ENCODE data around the gene BRCC3. TPM values are rescaled to one million over a fixed set of nuclear protein-coding genes. Genes with fewer than 3 reads are reported as not detected.
"Not testable (repeated sequence)": the region's sequence is repeated elsewhere in the genome, so short reads cannot be mapped to it uniquely, and the experiment has no call there.

The BRCC3 gene
- total RNA-seq, 1 donor from 2014 or later, result 19.0 TPM

GRCh38 chrX:155132110-155132509 is 60.8 kb downstream of the BRCC3 start:
- no peaks in the 10 kb centered on the region for H3K27me3 Mint-ChIP-seq (ENCODE audit: low read depth)
- H3K9me3 Mint-ChIP-seq, result peaks cover 55% of the 10 kb centered on the region
- H3K4me3 Mint-ChIP-seq, result no peak overlapping the region
- no peaks in the 10 kb centered on the region for H3K4me1 Mint-ChIP-seq
- no peaks in the 10 kb centered on the region for H3K36me3 Mint-ChIP-seq
- TF ChIP-seq CTCF (IDR thresholded peaks at IDR 0.05; ENCODE audit: unreplicated experiment), result no peak
- H3K27ac Mint-ChIP-seq, result no peak overlapping the region
- no peak for DNase-seq (ENCODE audit: low spot score in 2 of 2, unreplicated experiment in 2 of 2)

DNA sequence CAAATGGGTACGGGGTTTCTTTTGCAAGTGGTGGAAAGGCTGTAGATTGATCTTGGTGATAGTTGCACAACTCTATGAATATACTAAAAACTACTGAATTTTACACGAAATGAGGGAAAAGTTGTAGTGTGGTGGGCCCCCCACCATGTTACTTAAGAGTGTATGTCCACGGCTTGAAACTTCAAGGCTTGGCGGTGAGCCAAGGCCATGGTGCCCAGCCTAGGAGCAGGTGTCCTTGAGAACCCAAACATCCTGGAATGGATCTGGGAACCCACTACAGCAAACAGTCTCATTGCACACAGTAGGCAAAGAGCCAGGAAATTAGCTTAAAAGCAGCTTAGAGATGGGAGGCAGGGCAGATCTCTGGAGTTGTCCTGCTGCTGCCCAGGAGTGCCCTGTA is 62.9 kb downstream of the BRCC3 start:
- H3K27ac Mint-ChIP-seq, result no peak overlapping the region
- H3K4me1 Mint-ChIP-seq, result no peaks in the 10 kb centered on the region
- H3K36me3 Mint-ChIP-seq, result no peaks in the 10 kb centered on the region
- H3K27me3 Mint-ChIP-seq (ENCODE audit: low read depth), result no peaks in the 10 kb centered on the region
- H3K4me3 Mint-ChIP-seq, result no peak overlapping the region
- no peak for DNase-seq (ENCODE audit: low spot score in 2 of 2, unreplicated experiment in 2 of 2)
- no peak for TF ChIP-seq CTCF (IDR thresholded peaks at IDR 0.05; ENCODE audit: unreplicated experiment)
- H3K9me3 Mint-ChIP-seq, result peaks cover 57% of the 10 kb centered on the region

- Mint-ChIP-seq H3K27me3 (ENCODE audit: low read depth) (no peaks in the 10 kb centered on the region), H3K27ac (no peak overlapping the region), H3K9me3 (peaks cover 28% of the 10 kb centered on the region), H3K4me3 (no peak overlapping the region), H3K36me3 (no peaks in the 10 kb centered on the region), H3K4me1 (peaks cover 17% of the 10 kb centered on the region)
- no peak for TF ChIP-seq CTCF (IDR thresholded peaks at IDR 0.05; ENCODE audit: unreplicated experiment)
- DNase-seq (ENCODE audit: low spot score in 2 of 2, unreplicated experiment in 2 of 2), result no peak
These were observed 72.7 kb downstream of the BRCC3 start for GRCh38 chrX:155143959-155144548.

DNA sequence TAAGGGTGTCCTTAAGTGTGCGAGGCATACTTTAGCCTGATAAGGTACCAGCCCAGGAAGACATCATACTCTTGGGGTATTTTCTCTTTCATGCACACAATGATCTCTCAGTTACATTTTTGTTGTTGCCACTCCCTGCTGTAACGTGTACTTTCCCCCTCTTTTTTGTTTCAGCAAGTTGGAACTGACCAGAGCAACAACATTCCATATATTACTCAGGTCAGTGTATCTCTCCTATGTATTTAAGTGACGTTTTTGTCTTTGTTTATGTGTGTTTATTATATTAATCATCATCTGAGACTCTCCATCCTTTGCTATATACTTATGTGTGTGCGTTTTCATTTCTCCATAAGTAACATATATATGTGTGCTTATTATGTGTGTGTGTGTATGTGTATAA is 73.6 kb downstream of the BRCC3 start:
- DNase-seq (ENCODE audit: low spot score in 2 of 2, unreplicated experiment in 2 of 2), result no peak
- no peak for TF ChIP-seq CTCF (IDR thresholded peaks at IDR 0.05; ENCODE audit: unreplicated experiment)
- no peaks in the 10 kb centered on the region for H3K27me3 Mint-ChIP-seq (ENCODE audit: low read depth)
- H3K4me1 Mint-ChIP-seq, result peaks cover 17% of the 10 kb centered on the region
- H3K4me3 Mint-ChIP-seq, result no peak overlapping the region
- no peaks in the 10 kb centered on the region for H3K36me3 Mint-ChIP-seq
- peaks cover 34% of the 10 kb centered on the region for H3K9me3 Mint-ChIP-seq
- H3K27ac Mint-ChIP-seq, result no peak overlapping the region

DNA sequence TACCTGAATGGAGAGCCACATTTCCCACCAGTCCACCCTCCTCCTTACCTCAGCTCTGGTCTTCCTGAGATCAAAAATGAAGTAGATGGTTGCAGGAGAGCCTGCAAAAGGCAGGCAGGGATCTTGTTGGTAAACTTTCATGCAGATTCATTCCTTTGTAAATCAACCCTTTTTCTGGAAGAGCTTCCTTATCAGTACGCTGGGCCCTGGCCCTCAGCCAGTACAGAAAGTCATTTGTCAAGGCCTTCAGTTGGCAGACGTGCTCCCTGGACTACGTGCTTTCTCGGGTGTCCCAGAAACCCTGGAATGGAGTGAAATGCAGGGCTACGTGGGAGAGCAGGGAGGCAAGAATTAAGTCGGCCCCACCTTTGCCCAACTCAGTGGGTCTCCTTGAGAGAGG is 76.3 kb downstream of the BRCC3 start:
- H3K27ac Mint-ChIP-seq; DNase-seq (ENCODE audit: low spot score in 2 of 2, unreplicated experiment in 2 of 2); H3K27me3 Mint-ChIP-seq (ENCODE audit: low read depth); H3K36me3 Mint-ChIP-seq: not testable (repeated sequence)
- Mint-ChIP-seq H3K4me3 (peak overlapping the region; percentile 2), H3K9me3 (peaks cover 51% of the 10 kb centered on the region), H3K4me1 (peaks cover 17% of the 10 kb centered on the region)

GRCh38 chrX:155148166-155148565 is 76.9 kb downstream of the BRCC3 start:
- H3K4me1 Mint-ChIP-seq, result peaks cover 17% of the 10 kb centered on the region
- H3K9me3 Mint-ChIP-seq, result peaks cover 56% of the 10 kb centered on the region
- H3K36me3 Mint-ChIP-seq; H3K27ac Mint-ChIP-seq; DNase-seq (ENCODE audit: low spot score in 2 of 2, unreplicated experiment in 2 of 2); H3K4me3 Mint-ChIP-seq; H3K27me3 Mint-ChIP-seq (ENCODE audit: low read depth): not testable (repeated sequence)

Data from mesothelial cell of epicardium (in vitro differentiated cells).